BLaER1 treated with 17β-estradiol and CSF1 and Interleukin-3, amounts not matched to agents 10 nM and 100 nM (cell line): ENCODE measurements around the gene TANC1.

Experiments
- H3K27ac ChIP-seq, 11 experiments: shearing (Covaris generic); formaldehyde crosslinking; 2 replicates each; pipeline ENCODE4 v1.8.1; 2022
- H3K27me3 ChIP-seq, 11 experiments: shearing (Covaris generic); formaldehyde crosslinking; 2 replicates each; pipeline ENCODE4 v1.8.1; 2022
- H3K36me3 ChIP-seq, 11 experiments: shearing (Covaris generic); formaldehyde crosslinking; 2 replicates each; pipeline ENCODE4 v1.8.1; 2022
- H3K4me1 ChIP-seq, 10 experiments: shearing (Covaris generic); formaldehyde crosslinking; 2 replicates each; pipeline ENCODE4 v1.8.1; 2022
- H3K4me2 ChIP-seq, 11 experiments: shearing (Covaris generic); formaldehyde crosslinking; 2 replicates each; pipeline ENCODE4 v1.8.1; 2022
- H3K4me3 ChIP-seq, 10 experiments: shearing (Covaris generic); formaldehyde crosslinking; 2 replicates each; pipeline ENCODE4 v1.8.1; 2022
- H3K9ac ChIP-seq, 11 experiments: shearing (Covaris generic); formaldehyde crosslinking; 2 replicates each; pipeline ENCODE4 v1.8.1; 2022
- H3K9me3 ChIP-seq, 11 experiments: shearing (Covaris generic); formaldehyde crosslinking; replicated peaks in 1 of 11; 2 replicates each; pipeline ENCODE4 v1.8.1; 2022
- H4K20me1 ChIP-seq, 11 experiments: shearing (Covaris generic); formaldehyde crosslinking; 2 replicates each; pipeline ENCODE4 v1.8.1; 2022
- Cebpa-rat ChIP-seq, 11 experiments: shearing (Covaris generic); IDR thresholded peaks; 2 replicates each; pipeline ENCODE4 v1.8.1; 2022

Gene TANC1

GRCh38 chr2:159045545-159046454 is 77.4 kb downstream of the TANC1 start:
- peak overlapping the region in 8 of 11 experiments; percentile 2 to 40 (median 15); a peak in 7 of 22 replicates for H3K4me2 ChIP-seq
- H3K27ac ChIP-seq: no peak overlapping the region
- TF ChIP-seq Cebpa-rat (IDR thresholded peaks at IDR 0.05): no peak
- peaks cover 10 to 16% (median 12%) of the 10 kb centered on the region in 10 experiments; a peak in 16 of 20 replicates for H3K4me1 ChIP-seq
- H3K36me3 ChIP-seq: no peaks in the 10 kb centered on the region
- peaks cover 0 to 11% (median 6%) of the 10 kb centered on the region in 11 experiments; a peak in 6 of 22 replicates for H3K9me3 ChIP-seq
- no peaks in the 10 kb centered on the region for H3K27me3 ChIP-seq
- no peak overlapping the region for H3K4me3 ChIP-seq
- H4K20me1 ChIP-seq: no peaks in the 10 kb centered on the region
- no peak overlapping the region for H3K9ac ChIP-seq

DNA sequence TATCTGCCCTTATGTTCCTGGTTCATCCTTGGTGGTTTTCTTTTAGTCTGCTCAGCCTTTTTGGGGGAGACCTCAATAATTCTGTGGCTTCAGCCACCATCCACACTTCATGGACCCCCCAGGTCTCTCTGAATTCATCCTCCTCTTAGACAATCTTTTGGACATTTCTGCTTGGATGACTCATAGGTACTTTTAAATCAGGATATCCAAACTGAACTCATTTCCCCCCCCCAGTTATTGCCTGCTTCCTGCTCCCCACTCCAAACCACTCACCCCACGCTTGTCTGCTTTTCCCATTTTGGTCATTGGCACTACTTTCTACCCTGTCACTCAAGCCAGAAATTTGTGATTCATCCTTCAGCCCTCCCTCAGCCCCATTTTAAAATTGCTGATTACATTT is 78.5 kb downstream of the TANC1 start:
- H3K4me3 ChIP-seq: no peak overlapping the region
- no peaks in the 10 kb centered on the region for H3K36me3 ChIP-seq
- H3K4me2 ChIP-seq: peak overlapping the region in 8 of 11 experiments; percentile 2 to 40 (median 20); a peak in 9 of 22 replicates
- H3K9ac ChIP-seq: no peak overlapping the region
- H3K27me3 ChIP-seq: no peaks in the 10 kb centered on the region
- peaks cover 0 to 3% (median 0%) of the 10 kb centered on the region in 11 experiments; a peak in 1 of 22 replicates for H3K9me3 ChIP-seq
- no peak overlapping the region for H3K27ac ChIP-seq
- no peak for TF ChIP-seq Cebpa-rat (IDR thresholded peaks at IDR 0.05)
- peaks cover 10 to 17% (median 12%) of the 10 kb centered on the region in 10 experiments; a peak in 17 of 20 replicates for H3K4me1 ChIP-seq
- no peaks in the 10 kb centered on the region for H4K20me1 ChIP-seq

DNA sequence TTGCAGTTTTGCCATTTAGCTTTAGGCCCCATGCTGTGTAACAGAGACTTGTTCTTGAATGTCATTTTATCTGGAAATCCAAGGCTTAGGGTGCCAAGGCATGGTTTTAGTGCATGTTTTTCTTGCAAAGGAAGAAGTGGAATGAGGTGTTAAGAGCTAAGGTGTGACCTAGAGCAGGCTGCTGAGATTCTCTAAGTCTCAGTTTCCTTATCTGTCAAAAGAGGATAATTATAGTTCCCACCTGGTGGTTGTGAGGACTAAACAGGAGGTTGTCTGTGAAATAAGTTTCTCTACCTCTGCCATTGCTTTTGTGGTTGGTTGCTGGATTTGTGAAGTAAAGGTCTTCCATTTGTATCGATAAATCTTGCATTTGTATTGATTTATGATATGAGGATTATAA is 82.0 kb downstream of the TANC1 start:
- Histone ChIP-seq H4K20me1 (no peaks in the 10 kb centered on the region), H3K9ac (no peak overlapping the region), H3K27me3 (no peaks in the 10 kb centered on the region), H3K4me1 (peaks cover 10 to 35% (median 20%) of the 10 kb centered on the region in 10 experiments; a peak in 17 of 20 replicates), H3K4me2 (no peak overlapping the region), H3K27ac (no peak overlapping the region), H3K9me3 (no peaks in the 10 kb centered on the region), H3K36me3 (no peaks in the 10 kb centered on the region), H3K4me3 (no peak overlapping the region)
- TF ChIP-seq Cebpa-rat (IDR thresholded peaks at IDR 0.05): no peak

- no peaks in the 10 kb centered on the region for H4K20me1 ChIP-seq
- TF ChIP-seq Cebpa-rat (IDR thresholded peaks at IDR 0.05): no peak
These were observed 82.7 kb downstream of the TANC1 start for GRCh38 chr2:159051133-159051532.

GRCh38 chr2:159051661-159052060 is 83.2 kb downstream of the TANC1 start:
- Histone ChIP-seq H4K20me1 (no peaks in the 10 kb centered on the region), H3K4me3 (no peak overlapping the region), H3K27me3 (no peaks in the 10 kb centered on the region), H3K27ac (no peak overlapping the region), H3K4me1 (peaks cover 5 to 27% (median 12%) of the 10 kb centered on the region in 10 experiments; a peak in 16 of 20 replicates), H3K4me2 (peak overlapping the region in 2 of 11 experiments; percentile 48 to 53; a peak in 3 of 22 replicates), H3K36me3 (no peaks in the 10 kb centered on the region), H3K9ac (no peak overlapping the region), H3K9me3 (no peaks in the 10 kb centered on the region)
- no peak for TF ChIP-seq Cebpa-rat (IDR thresholded peaks at IDR 0.05)

More at GRCh38 chr2:159051133-159051532, 82.7 kb downstream of the TANC1 start:
- Histone ChIP-seq H3K27ac (no peak overlapping the region), H3K9ac (no peak overlapping the region), H3K9me3 (no peaks in the 10 kb centered on the region), H3K4me2 (no peak overlapping the region), H3K4me3 (no peak overlapping the region), H3K27me3 (no peaks in the 10 kb centered on the region), H3K4me1 (peaks cover 10 to 32% (median 17%) of the 10 kb centered on the region in 10 experiments; a peak in 17 of 20 replicates), H3K36me3 (no peaks in the 10 kb centered on the region)

GRCh38 chr2:159052157-159052601 is 83.7 kb downstream of the TANC1 start:
- no peaks in the 10 kb centered on the region for H3K27me3 ChIP-seq
- no peaks in the 10 kb centered on the region for H4K20me1 ChIP-seq
- H3K4me1 ChIP-seq: peaks cover 0 to 22% (median 7%) of the 10 kb centered on the region in 10 experiments; a peak in 14 of 20 replicates
- H3K4me2 ChIP-seq: peak overlapping the region in 6 of 11 experiments; percentile 26 to 53 (median 47); a peak in 12 of 22 replicates
- H3K27ac ChIP-seq: no peak overlapping the region
- no peak overlapping the region for H3K4me3 ChIP-seq
- no peaks in the 10 kb centered on the region for H3K9me3 ChIP-seq
- no peak overlapping the region for H3K9ac ChIP-seq
- no peaks in the 10 kb centered on the region for H3K36me3 ChIP-seq
- no peak for TF ChIP-seq Cebpa-rat (IDR thresholded peaks at IDR 0.05)

- H3K36me3 ChIP-seq: no peaks in the 10 kb centered on the region
- H3K27ac ChIP-seq: no peak overlapping the region
- no peak overlapping the region for H3K4me3 ChIP-seq
- no peaks in the 10 kb centered on the region for H3K27me3 ChIP-seq
- H3K4me1 ChIP-seq: peaks cover 0 to 21% (median 6%) of the 10 kb centered on the region in 10 experiments; a peak in 8 of 20 replicates
- no peaks in the 10 kb centered on the region for H4K20me1 ChIP-seq
- no peak for TF ChIP-seq Cebpa-rat (IDR thresholded peaks at IDR 0.05)
- peak overlapping the region in 4 of 11 experiments; percentile 6 to 53 (median 36); a peak in 8 of 22 replicates for H3K4me2 ChIP-seq
- H3K9ac ChIP-seq: no peak overlapping the region
- H3K9me3 ChIP-seq: no peaks in the 10 kb centered on the region
These were observed 85.0 kb downstream of the TANC1 start for GRCh38 chr2:159053161-159054031.

DNA sequence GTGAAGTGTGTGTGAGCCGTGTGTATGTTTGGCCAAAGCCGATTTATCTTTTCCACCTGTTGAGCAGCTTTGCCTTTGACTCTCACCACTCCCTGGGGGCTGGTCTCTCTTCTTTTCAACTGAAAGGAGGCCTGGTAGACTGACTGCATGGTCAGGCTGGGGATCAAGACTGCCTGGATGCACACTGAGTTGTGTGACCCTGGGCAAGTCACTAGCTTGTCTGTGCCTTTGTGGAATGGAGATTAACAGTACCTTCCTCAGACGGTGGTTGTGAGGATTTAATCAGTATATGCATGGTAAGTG is 85.5 kb downstream of the TANC1 start:
- Histone ChIP-seq H3K4me1 (peaks cover 0 to 21% (median 6%) of the 10 kb centered on the region in 10 experiments; a peak in 8 of 20 replicates), H3K9ac (no peak overlapping the region), H3K36me3 (no peaks in the 10 kb centered on the region), H4K20me1 (no peaks in the 10 kb centered on the region), H3K27ac (no peak overlapping the region), H3K9me3 (no peaks in the 10 kb centered on the region), H3K4me2 (no peak overlapping the region), H3K27me3 (no peaks in the 10 kb centered on the region), H3K4me3 (no peak overlapping the region)
- no peak for TF ChIP-seq Cebpa-rat (IDR thresholded peaks at IDR 0.05)

- no peak overlapping the region for H3K9ac ChIP-seq
- no peak overlapping the region for H3K27ac ChIP-seq
- peaks cover 0 to 21% (median 6%) of the 10 kb centered on the region in 10 experiments; a peak in 8 of 20 replicates for H3K4me1 ChIP-seq
- H3K27me3 ChIP-seq: no peaks in the 10 kb centered on the region
- no peaks in the 10 kb centered on the region for H3K36me3 ChIP-seq
- no peak for TF ChIP-seq Cebpa-rat (IDR thresholded peaks at IDR 0.05)
- no peaks in the 10 kb centered on the region for H4K20me1 ChIP-seq
- H3K9me3 ChIP-seq: no peaks in the 10 kb centered on the region
- H3K4me3 ChIP-seq: no peak overlapping the region
- no peak overlapping the region for H3K4me2 ChIP-seq
These were observed 86.5 kb downstream of the TANC1 start for GRCh38 chr2:159054985-159055384.
